Uterus (tissue), 2 donors: ENCODE results near the gene WWOX.

Source experiments
- POLR2A ChIP-seq, 2 donors: fragments of 450-650 bp; IDR thresholded peaks; one replicate each; pipeline ENCODE4 v1.6.1; 2016; ENCODE audit warnings: antibody characterized with exemption in 2 of 2, mild to moderate bottlenecking in 1 of 2, moderate library complexity in 1 of 2
- TF ChIP-seq, protein P1 (sequence below), 4 experiments: fragments of 200-600 bp in 2 of 4; fragments of 450-650 bp in 2 of 4; sonication (generic) in 2 of 4; IDR thresholded peaks; one replicate each; pipeline ENCODE4 v1.5.1; 2016 to 2019; ENCODE audit warnings: antibody characterized with exemption in 4 of 4, mild to moderate bottlenecking in 2 of 4, moderate library complexity in 1 of 4

DNA sequence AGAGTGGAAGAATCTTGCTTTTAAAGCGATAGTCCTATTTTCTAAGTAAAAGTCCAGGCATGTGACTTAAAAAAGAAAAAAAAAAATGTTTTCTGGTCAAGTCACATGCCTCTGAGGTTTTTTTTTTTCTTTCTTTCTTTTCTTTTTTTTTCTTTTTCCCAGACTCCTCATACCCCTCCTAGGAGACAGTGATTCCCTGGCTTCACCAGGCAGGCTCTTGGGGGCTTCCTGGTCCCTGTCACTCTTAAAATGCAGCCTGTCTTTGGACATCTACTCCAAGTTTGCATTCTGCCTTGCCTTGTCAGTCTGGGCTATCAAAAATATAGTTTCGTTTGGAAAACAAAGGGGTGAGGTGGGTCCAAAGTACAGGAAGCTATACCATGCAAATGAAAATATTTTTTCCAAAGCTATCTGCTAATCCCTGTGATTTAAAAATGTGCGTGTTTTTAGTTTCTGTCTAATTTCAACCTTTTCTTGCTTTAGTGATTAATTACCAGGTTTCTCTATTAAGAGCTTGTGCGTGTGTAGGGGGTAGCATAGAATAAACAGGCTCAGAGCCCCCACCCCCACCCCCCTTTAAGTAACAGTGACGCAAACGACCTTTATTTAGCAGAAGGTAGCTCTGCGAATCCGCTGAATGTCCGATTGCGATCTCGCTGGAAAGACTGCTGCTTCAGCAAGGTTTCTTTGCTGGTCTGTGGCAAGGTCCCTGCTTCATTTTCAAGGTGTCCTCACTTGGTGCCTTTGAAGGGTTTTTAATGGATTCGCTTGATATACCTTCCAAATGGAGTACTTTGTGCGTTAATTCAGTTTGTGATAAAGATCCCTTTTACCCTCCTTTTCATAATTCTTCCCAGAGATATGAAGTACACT, 510.2 kb downstream of the WWOX start:
- TF ChIP-seq, protein P1, sequence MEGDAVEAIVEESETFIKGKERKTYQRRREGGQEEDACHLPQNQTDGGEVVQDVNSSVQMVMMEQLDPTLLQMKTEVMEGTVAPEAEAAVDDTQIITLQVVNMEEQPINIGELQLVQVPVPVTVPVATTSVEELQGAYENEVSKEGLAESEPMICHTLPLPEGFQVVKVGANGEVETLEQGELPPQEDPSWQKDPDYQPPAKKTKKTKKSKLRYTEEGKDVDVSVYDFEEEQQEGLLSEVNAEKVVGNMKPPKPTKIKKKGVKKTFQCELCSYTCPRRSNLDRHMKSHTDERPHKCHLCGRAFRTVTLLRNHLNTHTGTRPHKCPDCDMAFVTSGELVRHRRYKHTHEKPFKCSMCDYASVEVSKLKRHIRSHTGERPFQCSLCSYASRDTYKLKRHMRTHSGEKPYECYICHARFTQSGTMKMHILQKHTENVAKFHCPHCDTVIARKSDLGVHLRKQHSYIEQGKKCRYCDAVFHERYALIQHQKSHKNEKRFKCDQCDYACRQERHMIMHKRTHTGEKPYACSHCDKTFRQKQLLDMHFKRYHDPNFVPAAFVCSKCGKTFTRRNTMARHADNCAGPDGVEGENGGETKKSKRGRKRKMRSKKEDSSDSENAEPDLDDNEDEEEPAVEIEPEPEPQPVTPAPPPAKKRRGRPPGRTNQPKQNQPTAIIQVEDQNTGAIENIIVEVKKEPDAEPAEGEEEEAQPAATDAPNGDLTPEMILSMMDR (IDR thresholded peaks at IDR 0.05) = peak in 1 of 4 experiments; percentile 8
- TF ChIP-seq POLR2A (IDR thresholded peaks at IDR 0.05) = no peak
